Liver (tissue), 9 donors: ENCODE data around the gene CENPA. TPM values are rescaled to one million over a fixed set of nuclear protein-coding genes. Genes with fewer than 3 reads are reported as not detected.

ENCODE experiments used
- DNase-seq: peaks from one replicate; pipeline ENCODE4 v3.0.0-alpha.2; 2017; ENCODE audit warnings: low spot score
- H3K27ac ChIP-seq, 2 donors: one replicate each; pipeline ENCODE4 v1.7.0; 2013; ENCODE audit warnings: inconsistent platforms in 2 of 2, low read length in 2 of 2, control low read depth in 1 of 2, low read depth in 1 of 2, mild to moderate bottlenecking in 1 of 2
- H3K27me3 ChIP-seq, 4 donors: one replicate each; pipeline versions ENCODE4 v1.6.1 to v1.7.0; 2013; ENCODE audit warnings: low read length in 3 of 4, inconsistent platforms in 1 of 4, mild to moderate bottlenecking in 1 of 4, moderate library complexity in 1 of 4; ENCODE audit not compliant: control insufficient read depth in 4 of 4, insufficient read depth in 4 of 4
- H3K36me3 ChIP-seq, 4 donors: one replicate each; pipeline versions ENCODE4 v1.6.1 to v1.7.0; 2013; ENCODE audit warnings: low read length in 3 of 4, mild to moderate bottlenecking in 3 of 4, low read depth in 1 of 4, moderate library complexity in 1 of 4; ENCODE audit not compliant: control insufficient read depth in 4 of 4, insufficient read depth in 3 of 4
- H3K4me1 ChIP-seq, 4 donors: one replicate each; pipeline versions ENCODE4 v1.6.1 to v1.7.0; 2013; ENCODE audit warnings: low read length in 3 of 4, mild to moderate bottlenecking in 3 of 4, moderate library complexity in 1 of 4; ENCODE audit not compliant: control insufficient read depth in 4 of 4, insufficient read depth in 4 of 4
- H3K4me3 ChIP-seq, 3 donors: one replicate each; pipeline versions ENCODE4 v1.6.1 to v1.7.0; 2013; ENCODE audit warnings: low read length in 3 of 3, control low read depth in 1 of 3, low read depth in 1 of 3, mild to moderate bottlenecking in 1 of 3
- H3K9ac ChIP-seq, 2 donors: one replicate each; pipeline ENCODE4 v1.7.0; 2013; ENCODE audit warnings: low read length in 2 of 2, mild to moderate bottlenecking in 2 of 2, moderate library complexity in 2 of 2, control low read depth in 1 of 2, low read depth in 1 of 2
- H3K9me3 ChIP-seq, 4 donors: one replicate each; pipeline versions ENCODE4 v1.6.1 to v1.7.0; 2013; ENCODE audit warnings: low read length in 3 of 4; ENCODE audit not compliant: control insufficient read depth in 4 of 4
- ATF3 ChIP-seq: IDR thresholded peaks from 2 replicates; pipeline ENCODE4 v1.6.1; 2016; ENCODE audit warnings: antibody characterized with exemption
- CTCF ChIP-seq: fragments of 150-350 bp; IDR thresholded peaks from 2 replicates; pipeline ENCODE4 v1.5.1; 2017; ENCODE audit warnings: improper control_type of control experiment, low read depth, low read length; ENCODE audit not compliant: missing input control
- EGR1 ChIP-seq, 2 donors: IDR thresholded peaks; 2 replicates each; pipeline ENCODE4 v1.6.1; 2016 to 2018; ENCODE audit warnings: antibody characterized with exemption in 2 of 2, low read depth in 2 of 2
- FOXA1 ChIP-seq: IDR thresholded peaks from 2 replicates; pipeline ENCODE4 v1.6.1; 2016; ENCODE audit warnings: antibody characterized with exemption
- FOXA2 ChIP-seq: IDR thresholded peaks from 2 replicates; pipeline ENCODE4 v1.6.1; 2016; ENCODE audit warnings: antibody characterized with exemption
- HNF4A ChIP-seq, 2 donors: conservative IDR thresholded peaks; 2 replicates each; pipeline ENCODE4 v1.6.1; 2016; ENCODE audit warnings: antibody characterized with exemption in 2 of 2, mild to moderate bottlenecking in 2 of 2
- HNF4G ChIP-seq: IDR thresholded peaks from 2 replicates; pipeline ENCODE4 v1.6.1; 2016; ENCODE audit warnings: antibody characterized with exemption
- JUND ChIP-seq, 2 donors: IDR thresholded peaks; 2 replicates each; pipeline ENCODE4 v1.6.1; 2016; ENCODE audit warnings: antibody characterized with exemption in 2 of 2
- MAX ChIP-seq: IDR thresholded peaks from 2 replicates; pipeline ENCODE4 v1.6.1; 2016; ENCODE audit warnings: antibody characterized with exemption
- RAD21 ChIP-seq, 2 donors: IDR thresholded peaks; 2 replicates each; pipeline ENCODE4 v1.6.1; 2016; ENCODE audit warnings: antibody characterized with exemption in 2 of 2, mild to moderate bottlenecking in 2 of 2
- REST ChIP-seq: IDR thresholded peaks from 2 replicates; pipeline ENCODE4 v1.6.1; 2016; ENCODE audit warnings: antibody characterized with exemption, mild to moderate bottlenecking
- RXRA ChIP-seq, 2 donors: IDR thresholded peaks; 2 replicates each; pipeline ENCODE4 v1.6.1; 2017 to 2018; ENCODE audit warnings: antibody characterized with exemption in 2 of 2, mild to moderate bottlenecking in 1 of 2
- SP1 ChIP-seq: IDR thresholded peaks from 2 replicates; pipeline ENCODE4 v1.6.1; 2018; ENCODE audit warnings: antibody characterized with exemption, mild to moderate bottlenecking
- TAF1 ChIP-seq: conservative IDR thresholded peaks from 2 replicates; pipeline ENCODE4 v1.6.1; 2016; ENCODE audit warnings: antibody characterized with exemption, mild to moderate bottlenecking
- YY1 ChIP-seq: IDR thresholded peaks from 2 replicates; pipeline ENCODE4 v1.6.1; 2016; ENCODE audit warnings: antibody characterized with exemption, mild to moderate bottlenecking
- ZBTB33 ChIP-seq: IDR thresholded peaks from 2 replicates; pipeline ENCODE4 v1.6.1; 2016; ENCODE audit warnings: antibody characterized with exemption
- WGBS: extraction: QIAGEN DNeasy Blood & Tissue Kit; methylation state at CpG from one replicate; pipeline ENCODE4 v1.1.7; 2013; 5-methylcytosine and 5-hydroxymethylcytosine counted together
- polyA plus RNA-seq, 2 donors: library from polyadenylated mRNA; stranded (reverse) in 1 of 2; unstranded in 1 of 2; fragments of 200-250 nt in 1 of 2; fragments of >200 nt in 1 of 2; fragmentation: Nextera tagmentation in 1 of 2; extraction: Ambion mirVana in 1 of 2; gene quantifications; one replicate each; pipeline versions ENCODE4 v1.2.1 to v1.2.3, GENCODE V29; 2013 to 2015
- total RNA-seq, 2 donors: library from RNA; depleted of rRNA; stranded (reverse); fragments of >200 nt; gene quantifications; one replicate each; pipeline ENCODE4 v1.2.3, GENCODE V29; 2014
- donor health status: healthy.
- donor health status: healthy.
- donor health status: healthy.
- donor health status: healthy.
- donor health status: healthy.

CENPA gene
- total and polyA plus RNA-seq, 4 donors, result 0.17 to 14.4 (median 1.2) TPM; not detected in 1

- H3K9me3 ChIP-seq, result no peaks in the 10 kb centered on the region
- 79% methylated on average over 8 of the region's 8 CpGs for WGBS
- no peak overlapping the region for H3K9ac ChIP-seq
- no peak overlapping the region for H3K4me3 ChIP-seq
- H3K36me3 ChIP-seq, result no peaks in the 10 kb centered on the region
- TF ChIP-seq ATF3, result no peak
- H3K27ac ChIP-seq, result no peak overlapping the region
- peaks cover 0 to 4% (median 0%) of the 10 kb centered on the region in 4 donors for H3K27me3 ChIP-seq
- no peak for DNase-seq
- no peaks in the 10 kb centered on the region for H3K4me1 ChIP-seq
Measured at GRCh38 chr2:26811261-26811660, 25.4 kb downstream of the CENPA start.

- Histone ChIP-seq H3K9ac (no peak overlapping the region), H3K4me3 (no peak overlapping the region), H3K4me1 (no peaks in the 10 kb centered on the region), H3K27ac (no peak overlapping the region), H3K36me3 (no peaks in the 10 kb centered on the region), H3K27me3 (peaks cover 0 to 4% (median 1%) of the 10 kb centered on the region in 4 donors), H3K9me3 (no peaks in the 10 kb centered on the region)
- TF ChIP-seq REST (no peak), FOXA2 (no peak), RXRA (IDR thresholded peaks at IDR 0.05) (no peak), YY1 (no peak), CTCF (no peak), ATF3 (no peak), SP1 (no peak), EGR1 (IDR thresholded peaks at IDR 0.05; ENCODE audit: low read depth in 2 of 2) (no peak), ZBTB33 (no peak), MAX (no peak), HNF4A (conservative IDR thresholded peaks at IDR 0.05) (no peak), HNF4G (no peak), JUND (IDR thresholded peaks at IDR 0.05) (no peak), FOXA1 (no peak), TAF1 (no peak), RAD21 (IDR thresholded peaks at IDR 0.05) (no peak)
- no peak for DNase-seq
- 79% methylated on average over 14 of the region's 14 CpGs for WGBS
Measured at GRCh38 chr2:26811791-26812694, 26.2 kb downstream of the CENPA start.
